GM23248 (cell line): ENCODE results near the gene ZNF175.

ENCODE experiments used
- EZH2 ChIP-seq: fragments of 200-600 bp; sonication (generic); IDR thresholded peaks from 2 replicates; pipeline ENCODE4 v1.6.1; 2018; ENCODE audit warnings: antibody characterized with exemption, mild to moderate bottlenecking; ENCODE audit not compliant: insufficient read depth, poor library complexity, severe bottlenecking
- EZH2phosphoT487 ChIP-seq: fragments of 200-600 bp; sonication (generic); IDR thresholded peaks from 2 replicates; pipeline ENCODE4 v1.6.1; 2018; ENCODE audit warnings: antibody characterized with exemption, moderate library complexity, mild to moderate bottlenecking, low read depth; ENCODE audit not compliant: insufficient read depth

- TF ChIP-seq EZH2 = no peak
- TF ChIP-seq EZH2phosphoT487 = no peak
Observed at GRCh38 chr19:51627491-51628138, 56.5 kb downstream of the ZNF175 start.
